Fibroblast of lung (primary cell): ENCODE measurements around the gene ST8SIA6.

Experiments
- CTCF ChIP-seq, 2 donors: IDR thresholded peaks in 1 of 2; conservative IDR thresholded peaks in 1 of 2; 1 replicate in 1 of 2; 2 replicates in 1 of 2; pipeline ENCODE4 v1.5.1; 2011 to 2012; ENCODE audit warnings: low read length in 2 of 2, control low read depth in 1 of 2, inconsistent platforms in 1 of 2, low read depth in 1 of 2, mild to moderate bottlenecking in 1 of 2
- EZH2 ChIP-seq: IDR thresholded peaks from 2 replicates; pipeline ENCODE4 v1.5.1; 2012; ENCODE audit warnings: low read length, control low read depth, mild to moderate bottlenecking; ENCODE audit errors: missing control alignments

GRCh38 chr10:17432723-17433122 is 21.7 kb downstream of the ST8SIA6 start:
- TF ChIP-seq CTCF (conservative IDR thresholded peaks at IDR 0.05 in 1 of 2, IDR thresholded peaks at IDR 0.05 in 1 of 2; ENCODE audit: low read depth in 1 of 2, low read length in 2 of 2) (no peak), EZH2 (no peak)
